ENCODE results near the gene MFAP3L. TPM values are rescaled to one million over a fixed set of nuclear protein-coding genes. Genes with fewer than 3 reads are reported as not detected.

The MFAP3L gene
- total RNA-seq, 1 experiment from 2014 or later, result 6.8 TPM

DNA sequence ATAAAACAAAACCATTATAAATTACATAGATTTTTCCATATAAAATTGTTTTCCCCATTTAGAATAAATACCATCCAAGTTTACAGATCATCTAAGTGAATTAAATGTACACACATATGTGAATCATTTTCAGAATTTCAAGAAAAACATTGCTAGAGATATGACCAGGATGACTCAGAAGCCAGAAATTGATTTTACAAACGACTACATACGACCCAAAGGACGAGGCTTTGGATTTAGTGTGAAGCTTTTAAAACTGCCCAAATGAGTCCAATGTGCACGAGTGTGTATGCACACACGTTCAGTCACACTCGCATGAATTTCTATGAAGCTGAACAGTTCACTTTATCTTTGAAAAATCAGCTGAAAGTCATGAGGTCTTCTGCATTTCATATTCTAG, 37.9 kb downstream of the MFAP3L start:
- no TSS peak for BruUV-seq (replicated peaks)
- no peak for DNase-seq
- Mint-ChIP-seq H3K9me3 (ENCODE audit: low read depth, unreplicated experiment) (no peaks in the 10 kb centered on the region), H3K4me3 (ENCODE audit: low read depth, unreplicated experiment) (no peak overlapping the region), H3K4me1 (ENCODE audit: low read depth, unreplicated experiment) (peaks cover 15% of the 10 kb centered on the region), H3K27me3 (ENCODE audit: unreplicated experiment) (no peaks in the 10 kb centered on the region), H3K27ac (ENCODE audit: unreplicated experiment) (no peak overlapping the region), H3K36me3 (ENCODE audit: insufficient read depth, unreplicated experiment) (peaks cover 5% of the 10 kb centered on the region)
- intact Hi-C loops (cut with micrococcal nuclease; ENCODE audit: unreplicated experiment), result no loop called here
- TF ChIP-seq, protein P1, sequence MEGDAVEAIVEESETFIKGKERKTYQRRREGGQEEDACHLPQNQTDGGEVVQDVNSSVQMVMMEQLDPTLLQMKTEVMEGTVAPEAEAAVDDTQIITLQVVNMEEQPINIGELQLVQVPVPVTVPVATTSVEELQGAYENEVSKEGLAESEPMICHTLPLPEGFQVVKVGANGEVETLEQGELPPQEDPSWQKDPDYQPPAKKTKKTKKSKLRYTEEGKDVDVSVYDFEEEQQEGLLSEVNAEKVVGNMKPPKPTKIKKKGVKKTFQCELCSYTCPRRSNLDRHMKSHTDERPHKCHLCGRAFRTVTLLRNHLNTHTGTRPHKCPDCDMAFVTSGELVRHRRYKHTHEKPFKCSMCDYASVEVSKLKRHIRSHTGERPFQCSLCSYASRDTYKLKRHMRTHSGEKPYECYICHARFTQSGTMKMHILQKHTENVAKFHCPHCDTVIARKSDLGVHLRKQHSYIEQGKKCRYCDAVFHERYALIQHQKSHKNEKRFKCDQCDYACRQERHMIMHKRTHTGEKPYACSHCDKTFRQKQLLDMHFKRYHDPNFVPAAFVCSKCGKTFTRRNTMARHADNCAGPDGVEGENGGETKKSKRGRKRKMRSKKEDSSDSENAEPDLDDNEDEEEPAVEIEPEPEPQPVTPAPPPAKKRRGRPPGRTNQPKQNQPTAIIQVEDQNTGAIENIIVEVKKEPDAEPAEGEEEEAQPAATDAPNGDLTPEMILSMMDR (IDR thresholded peaks at IDR 0.05; ENCODE audit: unreplicated experiment), result no peak
- CTCF ChIA-PET, result interaction anchor here (1.0 kb wide), 1 partner anchor 20 kb away, joined by 3 read pairs; no protein-coding TSS in a partner anchor

DNA sequence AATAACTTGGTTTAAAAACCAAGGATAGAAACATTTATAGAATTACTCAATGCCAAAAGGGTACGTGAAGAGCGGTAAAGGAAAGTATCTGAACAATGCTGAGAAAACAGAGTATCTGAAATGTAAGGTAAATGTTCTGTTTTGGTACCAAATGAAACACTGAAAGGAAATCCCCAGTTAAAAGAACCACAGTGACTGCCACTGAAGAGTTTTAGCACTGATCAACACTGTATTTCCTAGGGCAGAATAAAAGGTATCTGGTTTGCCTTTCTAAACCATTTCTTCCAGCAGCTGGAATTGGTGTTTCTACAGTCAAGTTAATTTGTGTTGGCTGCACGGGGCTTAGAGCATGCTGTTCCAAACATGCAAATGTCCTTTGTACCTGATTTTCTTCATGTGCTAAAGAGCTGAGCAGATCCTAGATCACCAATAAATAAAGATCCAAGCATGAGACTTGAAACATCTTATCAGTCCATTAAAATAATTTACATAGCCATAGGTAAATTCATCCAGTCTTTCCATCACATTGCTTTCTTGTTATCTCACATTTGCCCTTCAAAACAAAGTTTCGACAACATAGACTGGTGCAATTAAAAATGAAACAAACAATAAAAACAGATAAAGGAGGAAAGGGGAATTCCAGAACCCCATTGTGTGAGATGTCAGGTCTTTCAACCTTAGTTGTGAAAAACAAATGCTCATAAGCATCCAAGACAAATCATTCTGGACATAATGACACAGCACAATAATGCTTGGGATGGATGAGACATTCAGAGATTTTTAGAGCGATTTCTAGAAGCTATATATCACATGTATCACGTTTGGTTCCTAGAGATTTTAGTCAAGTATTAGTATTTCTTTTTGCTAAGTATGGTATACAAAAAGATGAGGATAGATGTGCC, 38.6 kb downstream of the MFAP3L start:
- Mint-ChIP-seq H3K36me3 (ENCODE audit: insufficient read depth, unreplicated experiment) (peaks cover 5% of the 10 kb centered on the region), H3K4me1 (ENCODE audit: low read depth, unreplicated experiment) (peaks cover 15% of the 10 kb centered on the region), H3K27ac (ENCODE audit: unreplicated experiment) (no peak overlapping the region), H3K9me3 (ENCODE audit: low read depth, unreplicated experiment) (no peaks in the 10 kb centered on the region), H3K27me3 (ENCODE audit: unreplicated experiment) (no peaks in the 10 kb centered on the region), H3K4me3 (ENCODE audit: low read depth, unreplicated experiment) (no peak overlapping the region)
- TF ChIP-seq, protein P1 (IDR thresholded peaks at IDR 0.05; ENCODE audit: unreplicated experiment), result no peak
- no TSS peak for BruUV-seq (replicated peaks)
- intact Hi-C loops (cut with micrococcal nuclease; ENCODE audit: unreplicated experiment), result no loop called here
- DNase-seq, result no peak
- CTCF ChIA-PET, result no interaction called here

DNA sequence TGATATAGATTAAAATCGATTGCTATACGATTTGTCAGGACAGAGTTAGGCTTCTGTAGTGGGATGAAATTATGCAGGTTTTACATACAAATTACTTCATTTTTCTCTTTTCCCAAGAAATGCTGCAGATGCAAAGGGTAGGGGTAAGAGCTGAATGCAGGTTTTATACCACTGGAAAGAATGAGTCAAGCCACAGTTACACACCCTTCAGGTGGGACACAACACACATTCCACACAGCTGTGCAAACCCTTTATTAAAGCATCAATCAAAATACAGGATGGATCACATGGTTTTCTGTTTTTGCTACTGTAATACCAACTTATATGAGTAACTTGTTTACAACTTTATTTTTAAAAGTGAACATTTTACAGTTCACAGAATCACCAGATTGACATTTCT, 39.8 kb downstream of the MFAP3L start:
- H3K27ac Mint-ChIP-seq (ENCODE audit: unreplicated experiment), result no peak overlapping the region
- TF ChIP-seq, protein P1 (IDR thresholded peaks at IDR 0.05; ENCODE audit: unreplicated experiment), result no peak
- peaks cover 15% of the 10 kb centered on the region for H3K4me1 Mint-ChIP-seq (ENCODE audit: low read depth, unreplicated experiment)
- no peak overlapping the region for H3K4me3 Mint-ChIP-seq (ENCODE audit: low read depth, unreplicated experiment)
- intact Hi-C loops (cut with micrococcal nuclease; ENCODE audit: unreplicated experiment), result no loop called here
- no peaks in the 10 kb centered on the region for H3K9me3 Mint-ChIP-seq (ENCODE audit: low read depth, unreplicated experiment)
- no peak for DNase-seq
- H3K27me3 Mint-ChIP-seq (ENCODE audit: unreplicated experiment), result no peaks in the 10 kb centered on the region
- no TSS peak for BruUV-seq (replicated peaks)
- H3K36me3 Mint-ChIP-seq (ENCODE audit: insufficient read depth, unreplicated experiment), result peaks cover 5% of the 10 kb centered on the region
- CTCF ChIA-PET, result no interaction called here

DNA sequence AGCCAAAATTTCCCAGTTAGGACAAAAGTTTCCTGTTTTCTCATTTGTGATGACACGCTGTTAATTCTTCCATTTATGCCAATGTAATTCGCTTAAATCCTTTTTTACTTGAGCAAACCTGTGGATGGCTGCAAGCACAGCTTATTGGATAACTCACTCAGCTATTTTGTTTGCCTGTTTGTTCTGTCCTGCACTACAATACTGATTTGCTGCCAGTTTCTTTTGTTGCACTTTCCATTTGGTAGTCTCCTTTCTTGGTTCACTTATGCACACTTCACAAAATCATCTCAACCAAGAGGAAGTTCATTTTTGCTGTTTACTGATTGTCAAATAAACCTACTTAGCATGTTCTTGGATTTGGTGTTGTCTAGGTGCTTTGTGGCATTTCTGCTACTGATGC, 40.3 kb downstream of the MFAP3L start:
- Mint-ChIP-seq H3K4me1 (ENCODE audit: low read depth, unreplicated experiment) (peaks cover 15% of the 10 kb centered on the region), H3K9me3 (ENCODE audit: low read depth, unreplicated experiment) (no peaks in the 10 kb centered on the region), H3K36me3 (ENCODE audit: insufficient read depth, unreplicated experiment) (peaks cover 5% of the 10 kb centered on the region), H3K4me3 (ENCODE audit: low read depth, unreplicated experiment) (no peak overlapping the region), H3K27me3 (ENCODE audit: unreplicated experiment) (no peaks in the 10 kb centered on the region), H3K27ac (ENCODE audit: unreplicated experiment) (no peak overlapping the region)
- intact Hi-C loops (cut with micrococcal nuclease; ENCODE audit: unreplicated experiment), result no loop called here
- TF ChIP-seq, protein P1 (IDR thresholded peaks at IDR 0.05; ENCODE audit: unreplicated experiment), result no peak
- no peak for DNase-seq
- BruUV-seq (replicated peaks), result no TSS peak
- CTCF ChIA-PET, result no interaction called here

Data from Calu3 (cell line).